ENCODE results near the gene OGDH.

GRCh38 chr7:44696728-44697127, 90.3 kb downstream of the OGDH start:
- no peak for TF ChIP-seq POLR2A (IDR thresholded peaks at IDR 0.05; ENCODE audit: low read depth, low read length)
- no peak for TF ChIP-seq BHLHE40 (IDR thresholded peaks at IDR 0.05; ENCODE audit: low read depth, low read length)
- no peak for TF ChIP-seq CTCF (conservative IDR thresholded peaks at IDR 0.05; ENCODE audit: low read depth, low read length)
- TF ChIP-seq MXI1 (IDR thresholded peaks at IDR 0.05; ENCODE audit: borderline replicate concordance, low read depth, low read length), result no peak

Data from IMR-90 (cell line).